ENCODE measurements around the gene CCDC74A.
"Not testable (repeated sequence)": the region's sequence is repeated elsewhere in the genome, so short reads cannot be mapped to it uniquely, and the experiment has no call there.

CCDC74A gene

DNA sequence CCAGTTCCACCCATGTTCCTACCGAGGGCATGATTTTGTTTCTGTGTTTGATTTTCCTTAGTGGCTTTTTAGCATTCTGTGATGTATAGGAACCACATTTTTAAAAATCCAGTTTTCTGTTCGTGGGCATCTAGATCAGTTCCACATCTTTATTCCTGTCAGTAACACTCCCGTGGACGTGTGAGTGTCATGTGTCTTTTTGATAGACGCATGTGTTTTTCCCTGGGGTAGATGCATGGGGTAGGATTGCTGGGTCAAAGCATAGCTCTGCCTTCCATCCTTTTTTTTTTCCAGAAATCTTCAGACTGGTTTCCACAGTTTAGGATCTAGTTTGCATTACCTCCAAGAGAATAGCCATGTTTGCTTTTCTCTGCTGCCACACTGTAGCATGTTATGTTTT is 38.7 kb downstream of the CCDC74A start:
- TF ChIP-seq, protein P1, sequence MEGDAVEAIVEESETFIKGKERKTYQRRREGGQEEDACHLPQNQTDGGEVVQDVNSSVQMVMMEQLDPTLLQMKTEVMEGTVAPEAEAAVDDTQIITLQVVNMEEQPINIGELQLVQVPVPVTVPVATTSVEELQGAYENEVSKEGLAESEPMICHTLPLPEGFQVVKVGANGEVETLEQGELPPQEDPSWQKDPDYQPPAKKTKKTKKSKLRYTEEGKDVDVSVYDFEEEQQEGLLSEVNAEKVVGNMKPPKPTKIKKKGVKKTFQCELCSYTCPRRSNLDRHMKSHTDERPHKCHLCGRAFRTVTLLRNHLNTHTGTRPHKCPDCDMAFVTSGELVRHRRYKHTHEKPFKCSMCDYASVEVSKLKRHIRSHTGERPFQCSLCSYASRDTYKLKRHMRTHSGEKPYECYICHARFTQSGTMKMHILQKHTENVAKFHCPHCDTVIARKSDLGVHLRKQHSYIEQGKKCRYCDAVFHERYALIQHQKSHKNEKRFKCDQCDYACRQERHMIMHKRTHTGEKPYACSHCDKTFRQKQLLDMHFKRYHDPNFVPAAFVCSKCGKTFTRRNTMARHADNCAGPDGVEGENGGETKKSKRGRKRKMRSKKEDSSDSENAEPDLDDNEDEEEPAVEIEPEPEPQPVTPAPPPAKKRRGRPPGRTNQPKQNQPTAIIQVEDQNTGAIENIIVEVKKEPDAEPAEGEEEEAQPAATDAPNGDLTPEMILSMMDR (IDR thresholded peaks at IDR 0.05; ENCODE audit: low read length): no peak
- no peak for TF ChIP-seq EZH2 (IDR thresholded peaks at IDR 0.05; ENCODE audit: borderline replicate concordance, low read length)
- Histone ChIP-seq H3K36me3 (ENCODE audit: insufficient read depth, low read length) (no peaks in the 10 kb centered on the region), H3F3A (ENCODE audit: insufficient read depth, low read length) (no peaks in the 10 kb centered on the region), H3K27ac (ENCODE audit: low read depth, low read length, poor library complexity, severe bottlenecking) (no peak overlapping the region), H3K9me3 (ENCODE audit: low read length) (no peaks in the 10 kb centered on the region), H3K79me2 (ENCODE audit: insufficient read depth, low read length) (no peaks in the 10 kb centered on the region), H3K9ac (ENCODE audit: low read length) (no peak overlapping the region), H3K4me2 (ENCODE audit: low read length) (no peak overlapping the region), H3K4me3 (ENCODE audit: low read depth, low read length, poor library complexity, severe bottlenecking) (no peak overlapping the region), H3K4me1 (ENCODE audit: insufficient read depth, low read length, severe bottlenecking) (no peaks in the 10 kb centered on the region), H4K20me1 (ENCODE audit: insufficient read depth, low read length) (no peaks in the 10 kb centered on the region), H2AFZ (ENCODE audit: low read length) (no peak overlapping the region), H3K9me2 (ENCODE audit: low read depth, low read length) (no peaks in the 10 kb centered on the region), H3K27me3 (ENCODE audit: insufficient read depth, low read length) (no peaks in the 10 kb centered on the region)

DNA sequence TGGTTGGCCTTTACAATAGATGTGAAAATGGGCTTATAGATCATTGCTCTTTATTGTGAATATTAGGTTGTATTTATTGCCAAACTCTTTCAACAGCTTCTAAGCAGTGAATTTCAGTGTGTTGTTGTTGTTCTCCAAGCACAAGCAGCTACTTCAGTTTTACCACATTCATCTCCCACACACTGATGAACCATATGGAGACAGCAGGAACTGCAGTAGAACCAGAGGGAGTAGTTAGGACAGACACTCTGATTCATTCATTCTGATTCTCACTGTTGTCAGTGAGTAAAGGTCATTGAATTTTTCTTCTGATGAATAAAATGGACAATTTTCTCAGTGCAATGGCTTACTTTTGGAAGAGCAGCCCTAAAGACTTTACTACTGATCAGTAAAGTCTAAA is 40.2 kb downstream of the CCDC74A start:
- H3K27ac ChIP-seq (ENCODE audit: low read depth, low read length, poor library complexity, severe bottlenecking): no peak overlapping the region
- H3K4me2 ChIP-seq (ENCODE audit: low read length): no peak overlapping the region
- no peaks in the 10 kb centered on the region for H3K36me3 ChIP-seq (ENCODE audit: insufficient read depth, low read length)
- no peaks in the 10 kb centered on the region for H4K20me1 ChIP-seq (ENCODE audit: insufficient read depth, low read length)
- H3K9me2 ChIP-seq (ENCODE audit: low read depth, low read length): no peaks in the 10 kb centered on the region
- no peak for TF ChIP-seq EZH2 (IDR thresholded peaks at IDR 0.05; ENCODE audit: borderline replicate concordance, low read length)
- TF ChIP-seq, protein P1 (IDR thresholded peaks at IDR 0.05; ENCODE audit: low read length): no peak
- H3K79me2 ChIP-seq (ENCODE audit: insufficient read depth, low read length): no peaks in the 10 kb centered on the region
- H3K4me1 ChIP-seq (ENCODE audit: insufficient read depth, low read length, severe bottlenecking): no peaks in the 10 kb centered on the region
- no peak overlapping the region for H2AFZ ChIP-seq (ENCODE audit: low read length)
- H3K27me3 ChIP-seq (ENCODE audit: insufficient read depth, low read length): no peaks in the 10 kb centered on the region
- no peak overlapping the region for H3K9ac ChIP-seq (ENCODE audit: low read length)
- H3F3A ChIP-seq (ENCODE audit: insufficient read depth, low read length): no peaks in the 10 kb centered on the region; the same call in 1 of the 2 replicates
- H3K9me3 ChIP-seq (ENCODE audit: low read length): no peaks in the 10 kb centered on the region
- H3K4me3 ChIP-seq (ENCODE audit: low read depth, low read length, poor library complexity, severe bottlenecking): no peak overlapping the region

DNA sequence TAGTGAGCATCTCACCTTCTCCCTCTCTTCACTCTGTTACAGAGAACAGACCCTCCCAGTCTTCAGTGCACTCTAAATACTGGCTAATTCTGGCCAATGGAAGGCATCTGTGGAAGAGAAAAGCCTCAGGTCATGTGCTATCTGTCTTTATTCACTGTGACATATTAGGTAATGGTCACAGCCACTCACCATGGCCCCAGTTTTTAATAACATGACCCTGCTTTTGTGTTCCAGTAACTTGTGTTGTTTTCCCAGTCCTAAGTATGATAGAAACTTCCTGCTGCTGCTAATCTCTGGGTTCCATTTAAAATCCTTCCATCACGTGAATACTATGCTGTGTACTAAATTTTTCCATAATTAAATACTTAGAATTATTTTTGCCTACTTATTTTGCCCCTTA is 40.7 kb downstream of the CCDC74A start:
- H3K27ac ChIP-seq (ENCODE audit: low read depth, low read length, poor library complexity, severe bottlenecking); H3K36me3 ChIP-seq (ENCODE audit: insufficient read depth, low read length); H3K9me3 ChIP-seq (ENCODE audit: low read length); H3F3A ChIP-seq (ENCODE audit: insufficient read depth, low read length); H3K9ac ChIP-seq (ENCODE audit: low read length); H4K20me1 ChIP-seq (ENCODE audit: insufficient read depth, low read length); H3K4me1 ChIP-seq (ENCODE audit: insufficient read depth, low read length, severe bottlenecking); H3K9me2 ChIP-seq (ENCODE audit: low read depth, low read length); H3K79me2 ChIP-seq (ENCODE audit: insufficient read depth, low read length); H3K4me2 ChIP-seq (ENCODE audit: low read length); H2AFZ ChIP-seq (ENCODE audit: low read length); H3K27me3 ChIP-seq (ENCODE audit: insufficient read depth, low read length); H3K4me3 ChIP-seq (ENCODE audit: low read depth, low read length, poor library complexity, severe bottlenecking): not testable (repeated sequence)

DNA sequence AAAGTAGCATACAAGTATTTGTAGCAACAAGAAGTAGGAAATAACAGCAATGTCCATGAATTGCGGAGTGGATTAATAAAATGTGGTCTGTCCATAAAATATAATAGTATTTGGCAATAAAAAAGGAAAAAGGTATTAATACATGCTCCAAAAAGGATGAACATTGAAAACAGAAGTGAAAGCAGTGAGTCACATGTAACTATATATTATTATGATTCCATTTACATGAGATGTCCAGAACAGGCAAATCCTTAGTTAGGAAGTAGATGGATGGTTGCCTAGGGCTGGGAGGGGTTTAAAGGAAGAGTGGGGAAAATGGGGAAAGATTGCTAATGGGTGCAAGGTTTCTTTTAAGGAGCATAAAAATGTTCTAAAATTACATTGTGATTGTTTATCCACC is 44.5 kb downstream of the CCDC74A start:
- H3K9me2 ChIP-seq (ENCODE audit: low read depth, low read length): no peaks in the 10 kb centered on the region
- H3F3A ChIP-seq (ENCODE audit: insufficient read depth, low read length): no peaks in the 10 kb centered on the region; the same call in 1 of the 2 replicates
- no peak overlapping the region for H3K4me2 ChIP-seq (ENCODE audit: low read length)
- H2AFZ ChIP-seq (ENCODE audit: low read length): no peak overlapping the region
- H3K9ac ChIP-seq (ENCODE audit: low read length): no peak overlapping the region
- no peak for TF ChIP-seq EZH2 (IDR thresholded peaks at IDR 0.05; ENCODE audit: borderline replicate concordance, low read length)
- TF ChIP-seq, protein P1 (IDR thresholded peaks at IDR 0.05; ENCODE audit: low read length): no peak
- no peaks in the 10 kb centered on the region for H3K9me3 ChIP-seq (ENCODE audit: low read length)
- no peaks in the 10 kb centered on the region for H4K20me1 ChIP-seq (ENCODE audit: insufficient read depth, low read length)
- H3K4me1 ChIP-seq (ENCODE audit: insufficient read depth, low read length, severe bottlenecking): peaks cover 7% of the 10 kb centered on the region
- H3K4me3 ChIP-seq (ENCODE audit: low read depth, low read length, poor library complexity, severe bottlenecking): no peak overlapping the region
- no peaks in the 10 kb centered on the region for H3K79me2 ChIP-seq (ENCODE audit: insufficient read depth, low read length)
- H3K27ac ChIP-seq (ENCODE audit: low read depth, low read length, poor library complexity, severe bottlenecking): no peak overlapping the region
- H3K36me3 ChIP-seq (ENCODE audit: insufficient read depth, low read length): no peaks in the 10 kb centered on the region
- no peaks in the 10 kb centered on the region for H3K27me3 ChIP-seq (ENCODE audit: insufficient read depth, low read length)
